Loucy (cell line): ENCODE measurements around the gene CEL.
"Not testable (repeated sequence)": the region's sequence is repeated elsewhere in the genome, so short reads cannot be mapped to it uniquely, and the experiment has no call there.

Source experiments
- H2AFZ ChIP-seq: fragments of 200-600 bp; sonication (generic); 2 replicates; pipeline ENCODE4 v1.6.0; 2016; ENCODE audit warnings: antibody characterized with exemption, mild to moderate bottlenecking, low read length, moderate library complexity
- H3F3A ChIP-seq: fragments of 200-600 bp; 2 replicates; pipeline ENCODE4 v1.6.0; 2016; ENCODE audit warnings: antibody characterized with exemption, low read depth, mild to moderate bottlenecking
- H3K27me3 ChIP-seq: fragments of 200-600 bp; sonication (generic); 2 replicates; pipeline ENCODE4 v1.6.1; 2014; ENCODE audit warnings: low read length, mild to moderate bottlenecking; ENCODE audit not compliant: insufficient read depth, poor library complexity, severe bottlenecking
- H3K36me3 ChIP-seq: fragments of 200-600 bp; sonication (generic); 2 replicates; pipeline ENCODE4 v1.6.1; 2016; ENCODE audit warnings: low read length; ENCODE audit not compliant: insufficient read depth
- H3K4me1 ChIP-seq: fragments of 200-600 bp; sonication (generic); 2 replicates; pipeline ENCODE4 v1.5.1; 2014; ENCODE audit warnings: low read length, mild to moderate bottlenecking; ENCODE audit not compliant: insufficient read depth, poor library complexity, severe bottlenecking
- H3K4me2 ChIP-seq: fragments of 200-600 bp; sonication (generic); 2 replicates; pipeline ENCODE4 v1.6.0; 2014; ENCODE audit warnings: antibody characterized with exemption, low read length, low read depth, mild to moderate bottlenecking; ENCODE audit not compliant: poor library complexity, severe bottlenecking
- H3K4me3 ChIP-seq: fragments of 200-600 bp; sonication (generic); 2 replicates; pipeline ENCODE4 v1.5.1; 2014; ENCODE audit warnings: low read length, mild to moderate bottlenecking, mixed read lengths; ENCODE audit not compliant: poor library complexity, severe bottlenecking
- H3K79me2 ChIP-seq: fragments of 200-600 bp; sonication (generic); 2 replicates; pipeline ENCODE4 v1.6.1; 2014; ENCODE audit warnings: low read length; ENCODE audit not compliant: insufficient read depth
- H3K9ac ChIP-seq: fragments of 200-600 bp; sonication (generic); 2 replicates; pipeline ENCODE4 v1.6.0; 2014; ENCODE audit warnings: mild to moderate bottlenecking, low read depth, low read length, moderate library complexity; ENCODE audit not compliant: poor library complexity, severe bottlenecking
- H3K9me2 ChIP-seq: fragments of 200-600 bp; sonication (generic); replicated peaks from 2 replicates; pipeline ENCODE4 v1.6.1; 2016; ENCODE audit warnings: low read depth, low read length, mixed read lengths
- H3K9me3 ChIP-seq: fragments of 200-600 bp; sonication (generic); 2 replicates; pipeline ENCODE4 v1.6.1; 2014; ENCODE audit warnings: mild to moderate bottlenecking, antibody characterized with exemption, low read length, low read depth; ENCODE audit not compliant: insufficient read depth
- H4K20me1 ChIP-seq: fragments of 200-600 bp; sonication (generic); 2 replicates; pipeline ENCODE4 v1.6.0; 2014; ENCODE audit warnings: antibody characterized with exemption, low read length, mild to moderate bottlenecking; ENCODE audit not compliant: insufficient read depth, poor library complexity, severe bottlenecking
- EZH2phosphoT487 ChIP-seq: fragments of 200-600 bp; IDR thresholded peaks from 2 replicates; pipeline ENCODE4 v1.6.1; 2018; ENCODE audit warnings: antibody characterized with exemption, mild to moderate bottlenecking, moderate library complexity, borderline replicate concordance
- TF ChIP-seq, protein P1 (sequence below): fragments of 200-600 bp; sonication (generic); conservative IDR thresholded peaks from 2 replicates; pipeline ENCODE4 v1.5.1; 2014; ENCODE audit warnings: mild to moderate bottlenecking, antibody characterized with exemption, low read length

CEL gene

DNA sequence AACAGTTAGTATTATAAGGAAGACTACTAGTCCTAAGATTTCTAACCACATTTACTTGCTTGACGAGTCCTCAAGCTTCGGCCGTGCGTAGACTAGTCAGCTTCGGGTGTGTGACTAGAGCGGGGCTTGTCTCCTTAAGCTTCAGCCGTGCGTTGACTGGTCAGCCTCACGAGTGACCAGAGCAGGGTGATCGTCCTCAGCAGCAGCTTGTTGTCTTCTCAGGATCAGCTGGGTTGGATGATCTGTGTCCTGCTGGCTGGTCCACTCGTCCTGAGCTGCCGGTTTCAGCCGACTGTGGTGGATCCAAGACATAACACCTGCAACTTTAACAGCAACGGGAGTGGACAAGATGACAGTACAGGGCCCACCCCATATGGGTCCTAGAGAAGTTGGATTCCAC is 16.7 kb downstream of the CEL start:
- Histone ChIP-seq H2AFZ (no peak overlapping the region), H3K4me2 (no peak overlapping the region), H3K9me2 (no peaks in the 10 kb centered on the region), H3K9me3 (no peaks in the 10 kb centered on the region), H3K36me3 (no peaks in the 10 kb centered on the region), H3K4me1 (peaks cover 13% of the 10 kb centered on the region), H3K79me2 (no peaks in the 10 kb centered on the region), H3F3A (no peaks in the 10 kb centered on the region), H3K4me3 (no peak overlapping the region), H3K27me3 (no peaks in the 10 kb centered on the region), H4K20me1 (no peaks in the 10 kb centered on the region), H3K9ac (no peak overlapping the region)
- TF ChIP-seq, protein P1, sequence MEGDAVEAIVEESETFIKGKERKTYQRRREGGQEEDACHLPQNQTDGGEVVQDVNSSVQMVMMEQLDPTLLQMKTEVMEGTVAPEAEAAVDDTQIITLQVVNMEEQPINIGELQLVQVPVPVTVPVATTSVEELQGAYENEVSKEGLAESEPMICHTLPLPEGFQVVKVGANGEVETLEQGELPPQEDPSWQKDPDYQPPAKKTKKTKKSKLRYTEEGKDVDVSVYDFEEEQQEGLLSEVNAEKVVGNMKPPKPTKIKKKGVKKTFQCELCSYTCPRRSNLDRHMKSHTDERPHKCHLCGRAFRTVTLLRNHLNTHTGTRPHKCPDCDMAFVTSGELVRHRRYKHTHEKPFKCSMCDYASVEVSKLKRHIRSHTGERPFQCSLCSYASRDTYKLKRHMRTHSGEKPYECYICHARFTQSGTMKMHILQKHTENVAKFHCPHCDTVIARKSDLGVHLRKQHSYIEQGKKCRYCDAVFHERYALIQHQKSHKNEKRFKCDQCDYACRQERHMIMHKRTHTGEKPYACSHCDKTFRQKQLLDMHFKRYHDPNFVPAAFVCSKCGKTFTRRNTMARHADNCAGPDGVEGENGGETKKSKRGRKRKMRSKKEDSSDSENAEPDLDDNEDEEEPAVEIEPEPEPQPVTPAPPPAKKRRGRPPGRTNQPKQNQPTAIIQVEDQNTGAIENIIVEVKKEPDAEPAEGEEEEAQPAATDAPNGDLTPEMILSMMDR: no peak
- no peak for TF ChIP-seq EZH2phosphoT487

DNA sequence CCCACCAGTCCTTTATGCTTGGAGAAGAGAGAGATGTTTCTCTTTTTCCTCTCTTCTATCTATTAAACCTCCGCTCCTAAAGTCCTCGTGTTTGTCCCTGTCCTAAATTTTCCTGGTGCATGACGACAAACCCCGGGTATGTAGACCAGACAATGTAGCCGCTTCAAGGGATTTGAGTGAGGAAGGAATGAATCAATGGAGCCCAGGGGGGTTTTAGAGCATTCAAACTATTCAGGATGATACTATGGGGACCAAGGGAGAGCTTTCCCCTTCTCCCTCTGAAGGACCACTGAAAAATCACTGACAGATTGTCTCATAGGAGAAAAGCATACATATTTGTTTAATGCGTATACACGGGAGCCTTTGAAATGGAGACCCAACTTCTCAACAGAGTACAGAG is 18.4 kb downstream of the CEL start:
- Histone ChIP-seq H3K4me3 (no peak overlapping the region), H3K4me2 (no peak overlapping the region), H4K20me1 (no peaks in the 10 kb centered on the region), H3F3A (no peaks in the 10 kb centered on the region), H3K36me3 (no peaks in the 10 kb centered on the region), H3K79me2 (no peaks in the 10 kb centered on the region), H3K4me1 (peaks cover 13% of the 10 kb centered on the region), H2AFZ (no peak overlapping the region), H3K9me2 (no peaks in the 10 kb centered on the region), H3K27me3 (no peaks in the 10 kb centered on the region), H3K9ac (no peak overlapping the region), H3K9me3 (no peaks in the 10 kb centered on the region)
- TF ChIP-seq, protein P1: no peak
- no peak for TF ChIP-seq EZH2phosphoT487

DNA sequence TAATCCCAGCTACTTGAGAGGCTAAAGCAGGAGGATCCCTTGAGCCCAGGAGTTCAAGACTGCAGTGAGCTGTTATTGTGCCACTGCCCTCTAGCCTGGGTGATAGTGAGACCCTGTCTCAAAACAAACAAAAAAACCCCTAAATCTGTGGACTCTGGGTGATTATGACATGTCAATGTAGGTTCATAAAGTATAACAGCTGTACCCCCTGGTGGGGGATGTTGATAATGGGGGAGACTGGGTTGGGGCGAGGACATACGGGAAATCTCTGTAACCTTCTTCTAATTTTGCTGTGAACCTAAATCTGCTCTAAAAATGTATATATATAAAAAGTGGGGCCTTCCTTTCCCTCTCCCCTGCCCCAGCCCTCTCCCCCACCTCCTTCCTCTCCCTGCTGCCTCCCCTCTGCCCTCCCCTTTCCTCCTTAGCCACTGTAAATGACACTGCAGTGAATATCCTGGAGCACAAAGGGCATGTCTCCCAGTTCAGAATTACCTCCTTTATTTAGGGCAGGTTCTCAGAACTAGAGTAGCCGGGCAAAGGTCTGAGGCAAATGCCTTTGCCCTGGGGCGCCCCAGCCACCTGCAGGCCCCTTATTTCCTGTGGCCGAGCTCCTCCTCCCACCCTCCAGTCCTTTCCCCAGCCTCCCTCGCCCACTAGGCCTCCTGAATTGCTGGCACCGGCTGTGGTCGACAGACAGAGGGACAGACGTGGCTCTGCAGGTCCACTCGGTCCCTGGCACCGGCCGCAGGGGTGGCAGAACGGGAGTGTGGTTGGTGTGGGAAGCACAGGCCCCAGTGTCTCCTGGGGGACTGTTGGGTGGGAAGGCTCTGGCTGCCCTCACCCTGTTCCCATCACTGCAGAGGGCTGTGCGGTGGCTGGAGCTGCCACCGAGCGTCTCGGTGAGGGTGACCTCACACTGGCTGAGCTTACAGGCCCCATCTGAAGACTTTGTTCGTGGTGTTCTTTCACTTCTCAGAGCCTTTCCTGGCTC is 19.3 kb downstream of the CEL start:
- not testable (repeated sequence) for H3K27me3 ChIP-seq, H3K9me2 ChIP-seq, H3K4me2 ChIP-seq, H3K4me3 ChIP-seq, H3K79me2 ChIP-seq, H2AFZ ChIP-seq, H3K9me3 ChIP-seq, H4K20me1 ChIP-seq, H3K36me3 ChIP-seq, H3K9ac ChIP-seq, H3F3A ChIP-seq
- TF ChIP-seq, protein P1: peak; percentile 50
- peaks cover 13% of the 10 kb centered on the region for H3K4me1 ChIP-seq

DNA sequence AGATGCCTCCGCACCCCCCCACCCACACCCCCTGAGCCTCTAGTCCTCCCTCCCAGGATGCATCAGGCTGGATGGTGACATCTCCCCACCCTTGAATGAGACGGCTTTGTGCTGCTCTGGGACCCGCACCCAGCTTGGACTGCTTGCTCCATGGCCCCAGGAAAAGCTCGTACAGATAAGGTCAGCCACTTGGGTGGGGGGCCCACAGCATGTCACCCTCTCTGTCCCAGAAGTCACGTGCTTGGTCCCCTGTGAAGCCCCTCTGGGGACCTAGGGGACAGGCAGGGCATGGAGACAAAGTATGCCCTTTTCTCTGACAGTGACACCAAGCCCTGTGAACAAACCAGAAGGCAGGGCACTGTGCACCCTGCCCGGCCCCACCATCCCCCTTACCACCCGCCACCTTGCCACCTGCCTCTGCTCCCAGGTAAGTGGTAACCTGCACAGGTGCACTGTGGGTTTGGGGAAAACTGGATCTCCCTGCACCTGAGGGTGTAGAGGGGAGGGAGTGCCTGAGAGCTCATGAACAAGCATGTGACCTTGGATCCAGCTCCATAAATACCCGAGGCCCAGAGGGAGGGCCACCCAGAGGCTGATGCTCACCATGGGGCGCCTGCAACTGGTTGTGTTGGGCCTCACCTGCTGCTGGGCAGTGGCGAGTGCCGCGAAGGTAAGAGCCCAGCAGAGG is 20.3 kb downstream of the CEL start:
- not testable (repeated sequence) for H3K9me2 ChIP-seq, H3K9me3 ChIP-seq, H3K4me2 ChIP-seq, H3F3A ChIP-seq, H3K4me3 ChIP-seq, H3K36me3 ChIP-seq, H3K9ac ChIP-seq, H3K27me3 ChIP-seq, H3K79me2 ChIP-seq, H4K20me1 ChIP-seq, H2AFZ ChIP-seq
- H3K4me1 ChIP-seq: peaks cover 13% of the 10 kb centered on the region

DNA sequence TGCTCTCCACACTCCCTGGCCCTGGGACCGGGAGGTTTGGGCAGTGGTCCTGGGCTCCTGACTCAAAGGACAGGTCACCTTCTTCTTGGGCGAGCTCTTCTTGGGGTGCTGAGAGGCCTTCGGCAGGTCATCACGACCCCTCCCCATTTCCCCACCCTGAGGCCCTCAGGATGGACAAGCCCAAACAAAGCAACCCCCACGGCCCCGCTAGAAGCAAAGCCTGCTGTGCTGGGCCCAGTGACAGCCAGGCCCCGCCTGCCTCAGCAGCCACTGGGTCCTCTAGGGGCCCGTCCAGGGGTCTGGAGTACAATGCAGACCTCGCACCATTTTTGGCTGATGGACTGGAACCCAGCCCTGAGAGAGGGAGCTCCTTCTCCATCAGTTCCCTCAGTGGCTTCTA is 21.9 kb downstream of the CEL start:
- H3K36me3 ChIP-seq, H4K20me1 ChIP-seq, H3K27me3 ChIP-seq, H3K9me3 ChIP-seq, H3K9ac ChIP-seq, H3K79me2 ChIP-seq, H3K9me2 ChIP-seq, H3K4me2 ChIP-seq, H3F3A ChIP-seq, H2AFZ ChIP-seq, H3K4me3 ChIP-seq: not testable (repeated sequence)
- H3K4me1 ChIP-seq: peaks cover 10% of the 10 kb centered on the region
